Measurements from ENCODE around the gene ISCU.
A peak's percentile ranks its signal among the peaks of the same experiment; 100 is the strongest.

Gene ISCU

DNA sequence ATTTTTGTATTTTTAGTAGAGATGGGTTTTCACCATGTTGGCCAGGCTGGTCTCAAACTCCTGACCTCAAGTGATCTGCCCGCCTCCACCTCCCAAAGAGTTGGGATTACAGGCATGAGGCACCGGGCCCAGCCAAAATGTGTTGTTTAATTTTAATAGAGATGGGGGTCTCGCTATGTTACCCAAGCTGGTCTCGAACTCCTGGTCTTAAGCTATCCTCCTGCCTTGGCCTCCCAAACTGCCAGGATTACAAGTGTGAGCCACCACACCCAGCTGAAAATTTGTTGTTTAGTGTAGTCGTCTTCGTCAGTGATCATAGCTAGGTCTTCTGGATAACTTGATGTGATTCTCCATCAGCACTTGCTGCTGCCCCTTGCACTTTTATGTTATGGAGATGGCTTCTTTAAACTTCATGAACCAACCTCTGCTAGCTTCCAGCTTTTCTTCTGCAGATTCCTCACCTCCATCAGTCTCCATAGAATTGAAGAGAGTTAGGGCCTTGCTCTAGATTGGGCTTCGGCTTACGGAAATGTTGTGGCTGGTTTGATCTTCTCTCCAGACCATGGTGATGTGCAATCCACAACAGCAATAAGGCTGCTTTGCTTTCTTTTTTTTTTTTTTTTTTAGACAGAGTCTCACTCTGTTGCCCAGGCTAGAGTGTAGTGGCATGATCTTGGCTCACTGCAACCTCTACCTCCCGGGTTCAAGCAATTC is 13.0 kb downstream of the ISCU start:
- no peak for DNase-seq (ENCODE audit: low read depth)
- no peak overlapping the region for H3K4me3 ChIP-seq (ENCODE audit: low read depth, low read length)
- TF ChIP-seq, protein P1, sequence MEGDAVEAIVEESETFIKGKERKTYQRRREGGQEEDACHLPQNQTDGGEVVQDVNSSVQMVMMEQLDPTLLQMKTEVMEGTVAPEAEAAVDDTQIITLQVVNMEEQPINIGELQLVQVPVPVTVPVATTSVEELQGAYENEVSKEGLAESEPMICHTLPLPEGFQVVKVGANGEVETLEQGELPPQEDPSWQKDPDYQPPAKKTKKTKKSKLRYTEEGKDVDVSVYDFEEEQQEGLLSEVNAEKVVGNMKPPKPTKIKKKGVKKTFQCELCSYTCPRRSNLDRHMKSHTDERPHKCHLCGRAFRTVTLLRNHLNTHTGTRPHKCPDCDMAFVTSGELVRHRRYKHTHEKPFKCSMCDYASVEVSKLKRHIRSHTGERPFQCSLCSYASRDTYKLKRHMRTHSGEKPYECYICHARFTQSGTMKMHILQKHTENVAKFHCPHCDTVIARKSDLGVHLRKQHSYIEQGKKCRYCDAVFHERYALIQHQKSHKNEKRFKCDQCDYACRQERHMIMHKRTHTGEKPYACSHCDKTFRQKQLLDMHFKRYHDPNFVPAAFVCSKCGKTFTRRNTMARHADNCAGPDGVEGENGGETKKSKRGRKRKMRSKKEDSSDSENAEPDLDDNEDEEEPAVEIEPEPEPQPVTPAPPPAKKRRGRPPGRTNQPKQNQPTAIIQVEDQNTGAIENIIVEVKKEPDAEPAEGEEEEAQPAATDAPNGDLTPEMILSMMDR (IDR thresholded peaks at IDR 0.05; ENCODE audit: insufficient read depth, low read depth, low read length, missing control alignments): no peak

DNA sequence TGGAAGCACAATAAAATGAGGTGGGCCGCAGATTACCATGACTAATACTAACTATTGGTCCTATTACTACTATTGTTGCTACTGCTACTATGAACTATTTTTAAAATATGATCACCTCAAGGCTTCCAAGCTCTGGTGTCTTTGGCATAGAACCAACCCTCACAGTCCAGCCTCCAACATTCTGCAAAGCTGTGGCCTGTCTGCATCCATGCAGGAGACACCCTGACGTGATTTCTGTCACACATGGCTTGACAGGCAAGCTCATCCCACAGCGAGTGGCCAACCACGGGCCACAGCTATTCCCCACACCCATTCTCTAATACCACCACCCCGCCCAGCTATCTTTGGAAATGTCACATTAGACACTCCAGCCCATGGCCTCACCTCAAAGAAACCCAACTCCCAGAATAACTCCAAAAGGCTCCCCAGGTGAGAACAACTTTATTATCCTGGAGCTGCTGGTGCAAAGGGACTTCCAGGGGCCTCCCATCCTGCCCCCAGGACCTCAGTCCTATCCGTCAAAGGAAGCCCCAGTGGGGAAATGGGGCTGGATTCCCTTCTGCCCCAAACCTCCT is 14.4 kb downstream of the ISCU start:
- TF ChIP-seq, protein P1 (IDR thresholded peaks at IDR 0.05; ENCODE audit: insufficient read depth, low read depth, low read length, missing control alignments): no peak
- DNase-seq (ENCODE audit: low read depth): peak; percentile 50
- H3K4me3 ChIP-seq (ENCODE audit: low read depth, low read length): no peak overlapping the region

DNA sequence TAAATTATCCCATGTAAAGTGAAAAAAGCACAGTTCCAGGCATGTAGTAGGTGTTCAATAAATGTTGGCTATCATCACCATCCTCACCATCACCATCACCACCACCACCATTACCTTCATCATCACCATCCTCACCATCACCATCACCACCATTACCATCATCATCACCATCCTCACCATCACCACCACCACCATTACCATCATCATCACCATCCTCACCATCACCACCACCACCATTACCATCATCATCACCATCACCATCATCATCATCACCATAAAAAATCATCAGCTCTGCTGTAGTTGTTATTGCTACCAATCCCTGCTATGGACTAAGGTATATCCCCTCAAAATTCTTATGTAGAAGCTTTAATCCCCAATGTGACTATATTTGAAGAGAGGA is 15.1 kb downstream of the ISCU start:
- no peak for DNase-seq (ENCODE audit: low read depth)
- TF ChIP-seq, protein P1 (IDR thresholded peaks at IDR 0.05; ENCODE audit: insufficient read depth, low read depth, low read length, missing control alignments): no peak
- no peak overlapping the region for H3K4me3 ChIP-seq (ENCODE audit: low read depth, low read length)

DNA sequence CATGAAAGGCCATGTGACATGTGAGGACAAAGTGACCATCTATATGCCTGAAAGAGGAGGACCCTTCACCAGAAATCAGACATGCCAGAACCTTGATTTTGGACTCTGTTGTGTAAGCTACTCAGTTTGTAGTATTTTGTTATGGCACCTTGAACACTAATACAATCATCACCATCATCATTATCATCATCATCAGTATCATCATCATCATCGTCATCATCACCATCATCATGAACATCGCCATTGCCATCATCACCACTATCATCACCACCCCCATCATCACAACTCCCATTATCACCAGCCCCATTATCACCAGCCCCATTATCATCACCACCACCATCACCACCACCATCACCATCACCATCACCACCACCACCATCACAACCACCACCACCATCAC is 15.9 kb downstream of the ISCU start:
- H3K4me3 ChIP-seq (ENCODE audit: low read depth, low read length): no peak overlapping the region
- no peak for DNase-seq (ENCODE audit: low read depth)
- TF ChIP-seq, protein P1 (IDR thresholded peaks at IDR 0.05; ENCODE audit: insufficient read depth, low read depth, low read length, missing control alignments): no peak

DNA sequence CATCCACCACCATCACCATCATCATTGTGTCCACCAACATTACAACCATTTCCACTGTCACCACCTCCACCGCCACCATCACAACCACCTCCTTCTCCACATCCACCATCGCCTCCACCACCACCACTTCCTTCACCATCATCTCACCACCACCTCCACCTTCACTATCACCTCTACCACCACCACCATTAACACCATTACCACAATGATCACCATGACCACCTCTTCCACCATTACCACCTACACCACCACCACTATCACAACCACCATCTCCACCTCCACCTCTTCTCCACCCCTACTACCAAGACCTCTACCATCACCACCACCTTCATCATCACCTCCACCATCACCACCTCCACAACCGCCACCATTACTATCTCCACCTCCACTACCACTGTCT is 16.4 kb downstream of the ISCU start:
- no peak for DNase-seq (ENCODE audit: low read depth)
- TF ChIP-seq, protein P1 (IDR thresholded peaks at IDR 0.05; ENCODE audit: insufficient read depth, low read depth, low read length, missing control alignments): no peak

DNA sequence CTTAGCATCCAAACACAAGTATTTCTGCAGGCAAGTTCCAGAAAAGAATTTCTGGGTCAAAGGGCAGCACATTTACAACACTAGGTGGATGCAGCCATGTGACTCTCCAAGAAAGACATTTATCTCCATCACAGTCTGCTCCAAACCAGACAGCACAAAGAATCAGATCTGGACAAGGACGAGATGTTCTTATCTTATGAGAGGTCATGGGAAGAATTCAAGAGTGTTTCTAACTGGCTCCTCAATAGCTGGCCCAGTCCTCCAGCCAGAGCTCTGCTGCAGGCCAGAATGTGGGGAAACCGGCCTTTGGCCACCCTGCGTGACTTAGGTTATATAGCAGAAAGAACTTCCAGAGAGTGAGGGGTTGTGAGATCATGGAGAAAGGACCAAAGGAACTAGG is 18.1 kb downstream of the ISCU start:
- H3K4me3 ChIP-seq (ENCODE audit: low read depth, low read length): no peak overlapping the region
- TF ChIP-seq, protein P1 (IDR thresholded peaks at IDR 0.05; ENCODE audit: insufficient read depth, low read depth, low read length, missing control alignments): no peak
- DNase-seq (ENCODE audit: low read depth): no peak

More for the DNA sequence above, 16.4 kb downstream of the ISCU start:
- H3K4me3 ChIP-seq (ENCODE audit: low read depth, low read length): no peak overlapping the region
